ENCODE results near the gene NECTIN1.

DNA sequence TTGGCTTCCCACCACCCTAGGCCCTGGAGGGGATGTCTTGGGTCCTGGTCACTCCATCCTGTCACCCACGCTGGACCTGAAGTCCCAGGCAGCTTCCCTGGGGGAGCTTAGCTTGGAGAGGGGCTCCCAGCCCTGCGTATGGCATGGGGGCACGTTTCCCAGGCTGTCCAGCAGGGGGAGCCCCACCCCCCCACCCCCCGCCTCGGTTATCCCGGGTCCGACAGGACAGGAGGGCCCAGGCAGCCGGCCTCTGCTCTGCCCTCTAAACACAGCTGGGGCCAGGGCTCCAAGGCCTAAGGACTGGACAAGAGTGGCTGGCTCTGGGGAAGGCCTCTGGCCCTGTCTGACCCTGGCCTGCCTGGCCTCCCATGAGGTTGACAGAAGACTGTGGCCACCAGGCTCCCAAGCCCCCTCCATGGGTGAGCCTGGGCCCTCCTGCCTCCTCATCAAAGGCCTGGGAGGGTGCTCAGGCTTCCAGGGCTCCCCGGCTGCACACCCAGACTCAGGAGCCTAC is 104.8 kb downstream of the NECTIN1 start:
- TF ChIP-seq EGR1 (IDR thresholded peaks at IDR 0.05; ENCODE audit: low read depth) (no peak), RAD21 (IDR thresholded peaks at IDR 0.05; ENCODE audit: low read depth) (no peak), ELF1 (IDR thresholded peaks at IDR 0.05; ENCODE audit: borderline replicate concordance, low read depth) (no peak), EZH2 (IDR thresholded peaks at IDR 0.05) (no peak), POLR2A (IDR thresholded peaks at IDR 0.05; ENCODE audit: borderline replicate concordance, extremely low read depth, insufficient read depth, insufficient read length) (no peak), ZFX (IDR thresholded peaks at IDR 0.05) (no peak), POLR2AphosphoS5 (IDR thresholded peaks at IDR 0.05; ENCODE audit: low read depth, low read length) (no peak), SIN3A (IDR thresholded peaks at IDR 0.05; ENCODE audit: low read depth) (no peak), EZH2phosphoT487 (IDR thresholded peaks at IDR 0.05; ENCODE audit: borderline replicate concordance) (no peak)
- TF ChIP-seq, protein P1, sequence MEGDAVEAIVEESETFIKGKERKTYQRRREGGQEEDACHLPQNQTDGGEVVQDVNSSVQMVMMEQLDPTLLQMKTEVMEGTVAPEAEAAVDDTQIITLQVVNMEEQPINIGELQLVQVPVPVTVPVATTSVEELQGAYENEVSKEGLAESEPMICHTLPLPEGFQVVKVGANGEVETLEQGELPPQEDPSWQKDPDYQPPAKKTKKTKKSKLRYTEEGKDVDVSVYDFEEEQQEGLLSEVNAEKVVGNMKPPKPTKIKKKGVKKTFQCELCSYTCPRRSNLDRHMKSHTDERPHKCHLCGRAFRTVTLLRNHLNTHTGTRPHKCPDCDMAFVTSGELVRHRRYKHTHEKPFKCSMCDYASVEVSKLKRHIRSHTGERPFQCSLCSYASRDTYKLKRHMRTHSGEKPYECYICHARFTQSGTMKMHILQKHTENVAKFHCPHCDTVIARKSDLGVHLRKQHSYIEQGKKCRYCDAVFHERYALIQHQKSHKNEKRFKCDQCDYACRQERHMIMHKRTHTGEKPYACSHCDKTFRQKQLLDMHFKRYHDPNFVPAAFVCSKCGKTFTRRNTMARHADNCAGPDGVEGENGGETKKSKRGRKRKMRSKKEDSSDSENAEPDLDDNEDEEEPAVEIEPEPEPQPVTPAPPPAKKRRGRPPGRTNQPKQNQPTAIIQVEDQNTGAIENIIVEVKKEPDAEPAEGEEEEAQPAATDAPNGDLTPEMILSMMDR (IDR thresholded peaks at IDR 0.05 in 2 of 3, conservative IDR thresholded peaks at IDR 0.05 in 1 of 3; ENCODE audit: borderline replicate concordance in 1 of 3, insufficient read depth in 1 of 3, low read depth in 2 of 3, low read length in 2 of 3) = peak in 2 of 3 experiments; percentile 34 to 53; a peak in 4 of 6 replicates
- TF ChIP-seq, protein P2, sequence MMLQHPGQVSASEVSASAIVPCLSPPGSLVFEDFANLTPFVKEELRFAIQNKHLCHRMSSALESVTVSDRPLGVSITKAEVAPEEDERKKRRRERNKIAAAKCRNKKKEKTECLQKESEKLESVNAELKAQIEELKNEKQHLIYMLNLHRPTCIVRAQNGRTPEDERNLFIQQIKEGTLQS (IDR thresholded peaks at IDR 0.05) = no peak

Data from HCT116 (cell line).